ENCODE data around the gene RAPGEF2. TPM values are rescaled to one million over a fixed set of nuclear protein-coding genes. Genes with fewer than 3 reads are reported as not detected.

Gene RAPGEF2
- total RNA-seq, 1 experiment from 2014 or later = 26.3 TPM

- ChIA-PET POLR2A (interaction anchor here (0.7 kb wide), 1 partner anchor 23 kb away, joined by 3 read pairs; no protein-coding TSS in a partner anchor), CTCF (interaction anchor here (0.6 kb wide), 1 partner anchor 24 kb away, joined by 3 read pairs; no protein-coding TSS in a partner anchor)
- BruUV-seq (replicated peaks) = no TSS peak
- H3K9me3 Mint-ChIP-seq (ENCODE audit: unreplicated experiment) = no peaks in the 10 kb centered on the region
- H3K27me3 Mint-ChIP-seq (ENCODE audit: insufficient read depth, unreplicated experiment) = no peaks in the 10 kb centered on the region
- H3K4me1 Mint-ChIP-seq (ENCODE audit: insufficient read depth, unreplicated experiment) = peaks cover 11% of the 10 kb centered on the region
- no peak overlapping the region for H3K4me3 Mint-ChIP-seq (ENCODE audit: unreplicated experiment)
- intact Hi-C loops (cut with micrococcal nuclease) = no loop called here
- TF ChIP-seq CTCF (IDR thresholded peaks at IDR 0.05; ENCODE audit: unreplicated experiment) = no peak
- H3K36me3 Mint-ChIP-seq (ENCODE audit: insufficient read depth, unreplicated experiment) = no peaks in the 10 kb centered on the region
- no peak overlapping the region for H3K27ac Mint-ChIP-seq (ENCODE audit: low read depth, unreplicated experiment)
- DNase-seq (ENCODE audit: unreplicated experiment) = peak; percentile 69
Observed at GRCh38 chr4:159401791-159402380, 299.0 kb downstream of the RAPGEF2 start.

Small RNA genes within 50 kb of the gene (microRNA-seq; reads per million reads assigned to microRNA genes)
- gene MIR3688-1 (not detected), gene MIR3688-2 (not detected)

All from MCF 10A (cell line).